HG02798 (cell line): ENCODE measurements around the gene KRT83.

Source experiments
- ATAC-seq: cut with Tn5 transposase; IDR thresholded peaks from one replicate; pipeline ENCODE4 v1.9.1; 2021; ENCODE audit warnings: mild to moderate bottlenecking; ENCODE audit not compliant: unreplicated experiment, poor library complexity

The KRT83 gene

DNA sequence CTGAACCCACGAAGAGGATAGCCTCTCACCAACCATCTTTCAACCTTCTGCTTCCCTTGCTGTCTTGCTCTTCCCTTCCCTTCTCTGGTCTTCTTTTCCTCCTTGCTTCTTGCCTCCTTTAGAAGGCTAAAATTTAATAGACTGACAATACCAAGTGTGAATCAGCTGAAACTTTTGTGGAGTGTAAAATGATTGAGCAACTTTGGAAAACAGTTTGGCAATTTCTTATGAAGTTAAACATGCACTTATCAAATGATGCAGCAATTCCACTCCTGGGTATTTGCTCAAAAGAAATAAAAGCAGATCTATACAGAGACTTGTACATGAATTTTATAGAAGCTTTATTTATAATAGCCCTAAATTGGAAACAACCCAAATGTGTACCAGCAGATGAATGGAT is 50.0 kb downstream of the KRT83 start:
- ATAC-seq, result no peak

DNA sequence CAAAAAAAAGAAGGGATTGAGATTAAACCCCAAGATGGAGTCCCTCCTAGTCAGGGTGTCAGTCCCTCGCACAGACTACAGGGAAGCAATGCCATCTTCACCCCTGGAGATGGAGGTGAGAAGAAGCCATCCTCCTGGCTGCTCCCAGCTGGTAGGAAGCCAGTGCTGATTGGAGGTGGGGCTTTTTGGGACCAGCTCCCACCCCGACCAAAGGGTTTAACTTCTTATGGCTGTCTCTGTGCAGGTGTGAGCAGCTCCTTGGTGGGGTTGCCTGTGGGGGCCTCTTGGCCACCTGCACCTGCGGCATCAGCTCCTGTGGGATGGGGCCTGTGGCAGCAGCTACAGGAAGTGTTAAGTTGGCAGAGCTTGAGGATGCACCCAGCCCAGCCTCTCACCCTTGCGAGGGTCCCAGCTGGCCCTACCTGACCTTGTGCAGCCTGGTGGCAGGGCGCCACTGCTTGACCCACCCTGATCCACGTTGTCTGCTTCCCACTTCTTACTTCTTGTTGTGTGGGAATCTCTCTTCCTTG is 50.6 kb downstream of the KRT83 start:
- ATAC-seq, result no peak

DNA sequence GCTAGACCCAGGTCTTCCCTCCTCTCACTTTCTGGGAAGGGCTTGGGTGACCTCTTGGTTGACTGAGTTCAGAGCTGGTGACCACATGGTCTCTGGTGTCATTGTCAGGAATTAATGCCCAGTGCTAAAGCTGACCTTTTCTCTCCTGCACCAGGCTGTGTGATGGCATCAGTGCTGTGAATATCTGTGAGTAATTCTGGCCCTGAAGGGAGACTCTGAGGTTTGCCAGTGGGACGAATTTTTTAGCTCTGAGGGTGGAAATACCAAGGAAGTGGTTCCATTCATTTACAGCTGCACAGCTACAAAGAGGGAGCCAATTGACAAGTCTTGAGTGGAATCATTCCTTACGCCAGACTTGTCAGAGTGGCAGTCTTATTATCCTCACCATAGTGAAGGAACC is 53.0 kb downstream of the KRT83 start:
- ATAC-seq, result no peak

DNA sequence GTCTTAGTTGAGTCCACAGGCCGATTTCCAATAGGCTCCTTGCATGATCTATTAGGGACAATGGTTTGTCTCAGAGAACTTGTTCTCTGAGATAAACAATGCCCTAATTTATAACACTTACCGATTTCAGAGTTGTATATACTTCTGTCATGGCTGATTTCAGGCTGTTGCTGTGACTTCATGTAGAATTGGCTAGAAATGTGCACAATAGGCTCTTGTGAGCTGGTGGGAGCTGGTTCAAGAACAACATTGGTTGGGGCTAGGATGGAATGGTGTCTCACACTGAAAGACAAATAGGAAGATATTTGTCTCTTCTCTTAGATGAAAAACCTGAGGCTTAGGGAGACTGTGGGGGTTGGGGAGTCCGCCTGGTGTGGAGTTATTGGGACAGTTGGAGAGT is 53.5 kb downstream of the KRT83 start:
- ATAC-seq, result no peak

DNA sequence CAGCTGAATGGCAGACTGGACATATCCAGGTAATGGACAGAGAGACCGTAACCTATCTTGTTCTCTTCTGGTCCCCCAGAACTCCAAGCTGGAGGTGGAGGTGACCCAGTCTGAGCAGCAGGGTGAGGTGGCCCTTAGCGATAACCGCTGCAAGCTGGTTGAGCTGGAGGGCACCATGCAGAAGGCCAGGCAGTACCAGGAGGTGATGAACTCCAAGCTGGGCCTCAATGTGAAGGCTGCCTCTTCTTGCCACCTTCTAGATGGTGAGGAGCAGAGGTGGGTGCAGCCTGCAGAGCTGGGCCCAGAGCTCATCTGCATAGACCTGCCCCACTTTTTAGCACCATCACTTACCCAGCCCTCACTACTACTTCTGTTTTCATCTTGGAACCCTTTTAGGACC is 53.9 kb downstream of the KRT83 start:
- no peak for ATAC-seq

DNA sequence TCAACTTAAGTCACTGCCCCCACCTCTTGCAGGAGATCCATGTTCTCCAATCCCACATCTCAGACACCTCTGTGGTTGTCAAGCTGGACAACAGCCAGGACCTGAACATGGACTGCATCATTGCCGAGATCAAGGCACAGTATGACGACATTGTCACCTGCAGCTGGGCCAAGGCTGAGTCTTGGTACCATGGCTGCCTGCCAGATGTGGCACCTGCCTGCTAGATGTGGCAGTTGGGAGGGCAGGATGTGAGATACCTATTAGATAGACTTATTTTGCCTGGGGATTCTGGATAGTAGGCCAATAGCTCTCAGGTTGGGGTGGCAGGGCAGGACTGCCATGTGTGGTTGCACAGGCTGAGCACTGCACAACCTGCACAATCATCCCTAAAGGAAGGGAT is 54.7 kb downstream of the KRT83 start:
- ATAC-seq, result no peak

DNA sequence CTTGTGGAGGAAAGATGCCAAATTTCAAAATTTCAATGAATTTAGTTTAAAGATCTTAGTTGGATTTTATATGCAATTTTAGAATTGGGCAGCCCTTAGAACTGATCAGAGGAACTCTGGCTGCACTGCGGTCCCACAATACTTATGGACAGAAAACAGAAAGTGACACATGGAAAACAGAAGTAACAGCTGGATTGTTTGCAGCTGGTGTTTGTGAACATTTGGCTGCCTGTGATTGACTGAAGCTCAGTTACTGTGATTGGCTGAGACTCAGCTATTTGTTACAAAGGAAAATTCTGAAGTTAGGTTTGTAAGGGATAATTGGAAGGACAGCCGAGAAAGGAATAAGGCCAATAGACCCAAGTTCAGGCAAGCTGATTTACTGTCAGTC is 56.8 kb downstream of the KRT83 start:
- ATAC-seq, result no peak
